ENCODE results near the gene XRCC3. TPM values are rescaled to one million over a fixed set of nuclear protein-coding genes. Genes with fewer than 3 reads are reported as not detected.

Gene XRCC3
- total RNA-seq, 4 donors from 2014 or later, result 7.5 to 20.5 (median 19.5) TPM

DNA sequence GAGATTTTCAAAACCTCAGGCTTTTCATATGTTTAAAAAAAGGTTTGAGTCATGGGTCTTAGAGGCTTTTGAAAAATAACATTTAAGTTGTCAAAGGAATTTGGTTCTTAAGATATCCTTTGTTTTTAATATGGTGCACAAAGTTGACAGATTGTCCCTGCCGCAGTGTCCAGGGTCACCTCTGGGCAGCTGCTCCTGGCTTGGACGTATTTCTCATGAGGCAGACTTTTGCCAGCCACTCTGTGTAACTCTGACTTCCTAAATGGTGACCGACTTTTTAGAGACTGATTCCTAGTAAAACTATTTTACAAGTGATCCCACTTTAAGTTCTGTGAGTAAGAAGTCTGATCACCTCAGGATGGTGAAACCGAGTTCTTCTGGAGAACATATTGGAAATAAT, 27.5 kb downstream of the XRCC3 start:
- no peak overlapping the region for H3K27ac ChIP-seq
- H3K4me3 ChIP-seq, result no peak overlapping the region
- H3K27me3 ChIP-seq, result no peaks in the 10 kb centered on the region
- H3K9me3 ChIP-seq, result no peaks in the 10 kb centered on the region
- 94% methylated on average over 4 of the region's 4 CpGs for WGBS
- peaks cover 11% of the 10 kb centered on the region for H3K4me1 ChIP-seq
- peak in 1 of 2 donors; percentile 3 for DNase-seq (ENCODE audit: low spot score in 2 of 2)
- TF ChIP-seq EP300 (IDR thresholded peaks at IDR 0.05) (no peak), POLR2AphosphoS5 (IDR thresholded peaks at IDR 0.05) (no peak), CTCF (IDR thresholded peaks at IDR 0.05) (no peak), POLR2A (IDR thresholded peaks at IDR 0.05) (no peak)
- peaks cover 62% of the 10 kb centered on the region for H3K36me3 ChIP-seq

- Histone ChIP-seq H3K27ac (no peak overlapping the region), H3K27me3 (no peaks in the 10 kb centered on the region), H3K36me3 (peaks cover 59% of the 10 kb centered on the region), H3K4me1 (peaks cover 11% of the 10 kb centered on the region), H3K9me3 (no peaks in the 10 kb centered on the region), H3K4me3 (no peak overlapping the region)
- no peak for TF ChIP-seq POLR2A (IDR thresholded peaks at IDR 0.05)
- no peak for TF ChIP-seq CTCF (IDR thresholded peaks at IDR 0.05)
- TF ChIP-seq POLR2AphosphoS5 (IDR thresholded peaks at IDR 0.05), result no peak
- TF ChIP-seq EP300 (IDR thresholded peaks at IDR 0.05), result no peak
- 73% methylated on average over 19 of the region's 19 CpGs for WGBS
- peak in 1 of 2 donors; percentile 27 for DNase-seq (ENCODE audit: low spot score in 2 of 2)
Observed at GRCh38 chr14:103686831-103687485, 28.3 kb downstream of the XRCC3 start.

- Histone ChIP-seq H3K9me3 (no peaks in the 10 kb centered on the region), H3K4me1 (peaks cover 11% of the 10 kb centered on the region), H3K27me3 (no peaks in the 10 kb centered on the region), H3K36me3 (peaks cover 69% of the 10 kb centered on the region), H3K27ac (no peak overlapping the region), H3K4me3 (no peak overlapping the region)
- peak in 1 of 2 donors; percentile 46 for DNase-seq (ENCODE audit: low spot score in 2 of 2)
- TF ChIP-seq POLR2AphosphoS5 (IDR thresholded peaks at IDR 0.05), result no peak
- TF ChIP-seq POLR2A (IDR thresholded peaks at IDR 0.05), result no peak
- TF ChIP-seq CTCF (IDR thresholded peaks at IDR 0.05), result no peak
- no peak for TF ChIP-seq EP300 (IDR thresholded peaks at IDR 0.05)
- 91% methylated on average over 23 of the region's 23 CpGs for WGBS
Observed at GRCh38 chr14:103685276-103686211, 29.7 kb downstream of the XRCC3 start.

- peaks cover 75% of the 10 kb centered on the region for H3K36me3 ChIP-seq
- WGBS, result 94% methylated on average over 15 of the region's 15 CpGs
- H3K9me3 ChIP-seq, result no peaks in the 10 kb centered on the region
- no peaks in the 10 kb centered on the region for H3K27me3 ChIP-seq
- H3K27ac ChIP-seq, result no peak overlapping the region
- peak in 1 of 2 donors; percentile 9 for DNase-seq (ENCODE audit: low spot score in 2 of 2)
- no peak overlapping the region for H3K4me3 ChIP-seq
- no peak for TF ChIP-seq EP300 (IDR thresholded peaks at IDR 0.05)
- no peak for TF ChIP-seq POLR2A (IDR thresholded peaks at IDR 0.05)
- TF ChIP-seq POLR2AphosphoS5 (IDR thresholded peaks at IDR 0.05), result no peak
- no peak for TF ChIP-seq CTCF (IDR thresholded peaks at IDR 0.05)
- peaks cover 9% of the 10 kb centered on the region for H3K4me1 ChIP-seq
Observed at GRCh38 chr14:103684871-103685270, 30.4 kb downstream of the XRCC3 start.

- TF ChIP-seq EP300 (IDR thresholded peaks at IDR 0.05), result no peak
- Histone ChIP-seq H3K4me1 (peaks cover 7% of the 10 kb centered on the region), H3K9me3 (no peaks in the 10 kb centered on the region), H3K36me3 (peaks cover 79% of the 10 kb centered on the region), H3K27me3 (no peaks in the 10 kb centered on the region), H3K4me3 (no peak overlapping the region), H3K27ac (no peak overlapping the region)
- WGBS, result 83% methylated on average over 6 of the region's 6 CpGs
- peak in 1 of 2 donors; percentile 49 for DNase-seq (ENCODE audit: low spot score in 2 of 2)
Observed at GRCh38 chr14:103684471-103684870, 30.8 kb downstream of the XRCC3 start.
